ENCODE results near the gene ERICH6.

The ERICH6 gene

GRCh38 chr3:150744919-150745211 is 41.1 kb upstream of the ERICH6 start:
- DNase-seq = no peak
- Histone ChIP-seq H3K79me2 (ENCODE audit: insufficient read depth, low read length) (peaks cover 59% of the 10 kb centered on the region), H3K4me3 (ENCODE audit: low read depth in 1 of 2, low read length in 2 of 2) (no peak overlapping the region), H3K4me1 (ENCODE audit: insufficient read depth, low read length) (no peaks in the 10 kb centered on the region), H2AFZ (ENCODE audit: low read depth, low read length) (no peak overlapping the region), H3K36me3 (ENCODE audit: insufficient read depth, low read length) (peaks cover 22% of the 10 kb centered on the region), H3K27ac (ENCODE audit: low read length) (no peak overlapping the region), H4K20me1 (ENCODE audit: insufficient read depth, low read length) (peaks cover 56% of the 10 kb centered on the region), H3K9ac (ENCODE audit: low read depth, low read length) (no peak overlapping the region), H3K27me3 (ENCODE audit: insufficient read depth, low read length, poor library complexity) (no peaks in the 10 kb centered on the region), H3K4me2 (ENCODE audit: insufficient read depth, low read length) (no peak overlapping the region), H3K9me3 (ENCODE audit: insufficient read depth, low read length, severe bottlenecking) (no peaks in the 10 kb centered on the region)
- no peak for TF ChIP-seq CTCF (IDR thresholded peaks at IDR 0.05; ENCODE audit: borderline replicate concordance, extremely low read depth, low read length, poor library complexity, severe bottlenecking)
- no peak for TF ChIP-seq EZH2 (IDR thresholded peaks at IDR 0.05; ENCODE audit: borderline replicate concordance, low read depth, low read length, severe bottlenecking)
- ATAC-seq (ENCODE audit: insufficient read depth, low read depth) = no peak

- Histone ChIP-seq H3K27me3 (ENCODE audit: insufficient read depth, low read length, poor library complexity) (no peaks in the 10 kb centered on the region), H3K79me2 (ENCODE audit: insufficient read depth, low read length) (peaks cover 54% of the 10 kb centered on the region), H3K36me3 (ENCODE audit: insufficient read depth, low read length) (peaks cover 22% of the 10 kb centered on the region), H3K4me3 (ENCODE audit: low read depth in 1 of 2, low read length in 2 of 2) (no peak overlapping the region), H2AFZ (ENCODE audit: low read depth, low read length) (no peak overlapping the region), H3K4me2 (ENCODE audit: insufficient read depth, low read length) (no peak overlapping the region), H3K27ac (ENCODE audit: low read length) (no peak overlapping the region), H3K9me3 (ENCODE audit: insufficient read depth, low read length, severe bottlenecking) (no peaks in the 10 kb centered on the region), H4K20me1 (ENCODE audit: insufficient read depth, low read length) (peaks cover 53% of the 10 kb centered on the region), H3K9ac (ENCODE audit: low read depth, low read length) (no peak overlapping the region), H3K4me1 (ENCODE audit: insufficient read depth, low read length) (no peaks in the 10 kb centered on the region)
- no peak for DNase-seq
- TF ChIP-seq CTCF (IDR thresholded peaks at IDR 0.05; ENCODE audit: borderline replicate concordance, extremely low read depth, low read length, poor library complexity, severe bottlenecking) = no peak
- TF ChIP-seq EZH2 (IDR thresholded peaks at IDR 0.05; ENCODE audit: borderline replicate concordance, low read depth, low read length, severe bottlenecking) = no peak
- ATAC-seq (ENCODE audit: insufficient read depth, low read depth) = no peak
Measured at GRCh38 chr3:150744041-150744918, 40.6 kb upstream of the ERICH6 start.

GRCh38 chr3:150743508-150743907 is 39.8 kb upstream of the ERICH6 start:
- ATAC-seq (ENCODE audit: insufficient read depth, low read depth) (no peak), DNase-seq (no peak)
- Histone ChIP-seq H4K20me1 (ENCODE audit: insufficient read depth, low read length) (peaks cover 53% of the 10 kb centered on the region), H3K27me3 (ENCODE audit: insufficient read depth, low read length, poor library complexity) (no peaks in the 10 kb centered on the region), H2AFZ (ENCODE audit: low read depth, low read length) (no peak overlapping the region), H3K4me1 (ENCODE audit: insufficient read depth, low read length) (no peaks in the 10 kb centered on the region), H3K79me2 (ENCODE audit: insufficient read depth, low read length) (peaks cover 46% of the 10 kb centered on the region), H3K27ac (ENCODE audit: low read length) (no peak overlapping the region), H3K9me3 (ENCODE audit: insufficient read depth, low read length, severe bottlenecking) (no peaks in the 10 kb centered on the region), H3K4me3 (ENCODE audit: low read depth in 1 of 2, low read length in 2 of 2) (no peak overlapping the region), H3K4me2 (ENCODE audit: insufficient read depth, low read length) (no peak overlapping the region), H3K36me3 (ENCODE audit: insufficient read depth, low read length) (peaks cover 22% of the 10 kb centered on the region), H3K9ac (ENCODE audit: low read depth, low read length) (no peak overlapping the region)
- no peak for TF ChIP-seq CTCF (IDR thresholded peaks at IDR 0.05; ENCODE audit: borderline replicate concordance, extremely low read depth, low read length, poor library complexity, severe bottlenecking)
- no peak for TF ChIP-seq EZH2 (IDR thresholded peaks at IDR 0.05; ENCODE audit: borderline replicate concordance, low read depth, low read length, severe bottlenecking)

All from DND-41 (cell line).